GM18909 (cell line): ENCODE results near the gene DNTTIP2.
"Not testable (repeated sequence)": the region's sequence is repeated elsewhere in the genome, so short reads cannot be mapped to it uniquely, and the experiment has no call there.

Experiments used
- ATAC-seq: cut with Tn5 transposase; IDR thresholded peaks from one replicate; pipeline ENCODE4 v1.9.1; 2021; ENCODE audit warnings: mild to moderate bottlenecking; ENCODE audit not compliant: unreplicated experiment, poor library complexity

The DNTTIP2 gene, protein sequence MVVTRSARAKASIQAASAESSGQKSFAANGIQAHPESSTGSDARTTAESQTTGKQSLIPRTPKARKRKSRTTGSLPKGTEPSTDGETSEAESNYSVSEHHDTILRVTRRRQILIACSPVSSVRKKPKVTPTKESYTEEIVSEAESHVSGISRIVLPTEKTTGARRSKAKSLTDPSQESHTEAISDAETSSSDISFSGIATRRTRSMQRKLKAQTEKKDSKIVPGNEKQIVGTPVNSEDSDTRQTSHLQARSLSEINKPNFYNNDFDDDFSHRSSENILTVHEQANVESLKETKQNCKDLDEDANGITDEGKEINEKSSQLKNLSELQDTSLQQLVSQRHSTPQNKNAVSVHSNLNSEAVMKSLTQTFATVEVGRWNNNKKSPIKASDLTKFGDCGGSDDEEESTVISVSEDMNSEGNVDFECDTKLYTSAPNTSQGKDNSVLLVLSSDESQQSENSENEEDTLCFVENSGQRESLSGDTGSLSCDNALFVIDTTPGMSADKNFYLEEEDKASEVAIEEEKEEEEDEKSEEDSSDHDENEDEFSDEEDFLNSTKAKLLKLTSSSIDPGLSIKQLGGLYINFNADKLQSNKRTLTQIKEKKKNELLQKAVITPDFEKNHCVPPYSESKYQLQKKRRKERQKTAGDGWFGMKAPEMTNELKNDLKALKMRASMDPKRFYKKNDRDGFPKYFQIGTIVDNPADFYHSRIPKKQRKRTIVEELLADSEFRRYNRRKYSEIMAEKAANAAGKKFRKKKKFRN

GRCh38 chr1:93878889-93879586, at the start of gene DNTTIP2:
TSS of gene DNTTIP2 (minus strand) at chr1:93879206. CDS start at chr1:93879148, 58 bp downstream.
- peak; percentile 96 for ATAC-seq

DNA sequence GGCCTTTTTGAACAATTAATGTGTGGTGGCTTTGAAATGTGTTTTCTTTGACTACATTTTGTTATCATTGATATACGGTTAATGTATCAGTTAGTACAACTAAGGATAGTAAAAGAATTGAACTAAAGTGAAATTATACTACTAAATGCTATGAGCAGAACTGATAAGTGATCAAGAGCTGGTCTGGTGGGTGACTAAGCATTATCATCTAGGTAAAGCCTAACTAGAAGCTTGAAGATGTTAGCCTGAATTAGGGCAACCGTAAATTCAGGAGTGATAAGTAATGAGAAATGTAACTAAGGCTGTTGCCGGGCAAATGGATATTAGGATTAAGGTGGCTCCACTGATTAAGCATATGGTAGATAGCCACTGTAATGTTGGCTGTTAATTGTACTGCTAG, 46.2 kb upstream of the DNTTIP2 start:
- ATAC-seq: no peak

- ATAC-seq: no peak
These were observed 40.8 kb upstream of the DNTTIP2 start for GRCh38 chr1:93919780-93920179.

GRCh38 chr1:93917302-93917701, 38.3 kb upstream of the DNTTIP2 start:
- no peak for ATAC-seq

GRCh38 chr1:93910880-93911279, 31.9 kb upstream of the DNTTIP2 start:
- ATAC-seq: not testable (repeated sequence)

DNA sequence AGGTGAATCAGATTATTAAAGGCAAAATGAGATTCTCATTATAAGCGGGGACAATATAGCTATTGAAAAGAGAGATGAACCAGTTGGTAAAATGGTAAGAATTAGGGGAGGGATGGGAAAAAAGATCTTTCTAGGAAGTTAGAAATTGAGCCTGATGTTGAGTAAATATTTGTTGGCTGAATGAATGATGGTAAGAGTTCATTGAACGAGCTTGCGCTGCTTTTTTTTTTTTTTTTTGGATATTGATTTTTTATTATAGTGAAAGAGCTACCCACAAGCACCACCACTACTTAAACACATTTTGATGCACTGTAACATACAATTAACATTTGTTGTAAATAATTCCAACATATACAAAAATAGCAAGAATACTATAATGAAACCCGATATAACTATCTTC, 31.3 kb upstream of the DNTTIP2 start:
- ATAC-seq: no peak

DNA sequence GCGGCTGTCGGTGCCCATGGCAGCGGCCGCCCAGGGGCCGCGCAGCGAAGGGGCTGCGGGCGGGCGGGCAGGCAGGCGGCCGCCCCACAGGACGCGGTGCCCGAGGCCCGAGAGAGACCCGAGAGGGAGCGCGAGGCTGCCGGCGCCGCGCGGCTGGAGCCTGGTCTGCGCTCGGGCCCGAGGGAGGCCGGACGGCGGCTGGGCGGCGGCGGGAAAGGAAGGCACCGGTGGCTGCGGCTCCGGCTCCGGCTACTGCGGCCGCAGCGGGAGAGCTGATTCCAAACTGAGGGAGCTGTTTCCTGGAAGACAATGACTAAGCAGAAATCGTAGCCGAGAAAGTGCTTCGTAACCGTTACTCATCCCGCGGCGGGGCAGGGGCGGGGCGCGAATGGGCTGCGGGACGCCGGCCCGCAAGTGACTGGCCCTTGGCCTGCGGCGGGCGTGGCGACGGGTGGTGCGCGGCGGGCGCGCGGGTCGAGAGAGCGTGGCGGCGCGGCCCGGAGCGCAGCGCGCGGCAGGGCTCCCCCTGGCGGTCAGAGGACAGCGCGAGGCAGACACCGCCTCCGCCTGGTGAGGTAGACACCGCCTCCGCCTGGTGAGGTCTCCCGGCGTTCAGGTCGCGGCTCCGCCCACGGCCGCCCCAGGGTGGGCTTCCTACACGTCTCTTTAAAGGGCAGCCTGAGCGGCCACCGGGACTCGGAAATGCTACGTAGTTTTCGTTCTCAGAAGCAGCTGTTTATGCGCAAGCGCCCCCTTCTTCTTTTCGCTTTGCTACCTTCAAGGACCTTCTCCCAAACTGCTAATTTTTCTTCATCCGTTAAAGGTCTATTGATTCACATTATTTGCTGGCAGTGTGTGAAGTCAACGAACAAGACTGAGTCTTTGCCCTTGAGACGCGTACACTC, 30.4 kb upstream of the DNTTIP2 start, which contains the start of gene GCLM:
Gene GCLM (minus strand): TSS at position 285 of the 905 bp plus-strand sequence. CDS start 267 bp downstream, at position 18.
- ATAC-seq: peak; percentile 95

- peak; percentile 48 for ATAC-seq
These were observed 29.6 kb upstream of the DNTTIP2 start for GRCh38 chr1:93908394-93909145.

- ATAC-seq: no peak
These were observed 28.7 kb upstream of the DNTTIP2 start for GRCh38 chr1:93907718-93908117.

DNA sequence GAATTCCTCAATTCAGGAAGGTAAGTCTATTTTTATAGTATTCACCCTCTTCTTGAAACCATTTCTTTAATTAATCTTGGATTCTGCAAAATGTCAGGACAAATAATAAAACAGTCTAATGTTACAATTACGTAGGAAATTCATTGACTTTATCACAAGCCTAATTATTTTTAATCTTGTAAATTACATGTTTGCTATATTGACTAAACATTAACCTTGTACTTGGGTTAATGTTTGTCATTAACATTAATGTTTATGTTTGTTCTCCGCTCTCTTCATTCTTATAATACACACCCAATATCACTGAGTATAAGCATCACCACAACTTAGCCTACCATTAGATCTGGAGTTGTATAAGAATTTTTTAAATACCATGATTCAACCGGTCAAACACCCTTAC, 27.5 kb upstream of the DNTTIP2 start:
- no peak for ATAC-seq

- no peak for ATAC-seq
These were observed 26.7 kb upstream of the DNTTIP2 start for GRCh38 chr1:93905734-93906133.

- no peak for ATAC-seq
These were observed 26.0 kb upstream of the DNTTIP2 start for GRCh38 chr1:93905051-93905450.

DNA sequence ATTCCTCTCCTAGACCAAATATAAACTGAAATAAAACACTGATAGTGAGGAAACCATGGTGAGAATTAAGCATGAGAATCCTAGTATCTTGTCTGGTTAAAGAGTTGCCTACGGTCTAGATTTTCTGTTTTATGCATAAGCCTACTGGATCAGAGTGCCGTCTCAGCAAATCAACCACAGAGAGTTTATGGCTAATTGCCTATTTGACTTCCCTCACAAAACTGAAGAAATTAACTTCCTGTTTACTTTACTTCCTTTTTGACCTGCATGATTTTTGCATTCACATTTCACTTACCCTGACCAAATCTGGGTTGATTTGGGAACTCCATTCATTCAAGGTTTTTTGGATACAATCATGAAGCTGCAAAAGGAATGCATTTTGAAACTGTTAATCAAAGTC, 25.2 kb upstream of the DNTTIP2 start:
- ATAC-seq: peak; percentile 31

GRCh38 chr1:93900723-93901504, 21.9 kb upstream of the DNTTIP2 start:
- no peak for ATAC-seq

- no peak for ATAC-seq
These were observed 20.7 kb upstream of the DNTTIP2 start for GRCh38 chr1:93899543-93900207.

- ATAC-seq: no peak
These were observed 9.9 kb upstream of the DNTTIP2 start for GRCh38 chr1:93888900-93889299.

- no peak for ATAC-seq
These were observed 3.3 kb upstream of the DNTTIP2 start for GRCh38 chr1:93882269-93882668.

GRCh38 chr1:93880731-93881130, 1.7 kb upstream of the DNTTIP2 start:
- ATAC-seq: no peak
